Erythroblast (primary cell): ENCODE measurements around the gene C1QTNF1.

Source experiments
- GATA1 ChIP-seq: IDR thresholded peaks from 2 replicates; pipeline ENCODE4 v1.6.1; 2011; ENCODE audit warnings: low read depth, mild to moderate bottlenecking, control low read depth, low read length, moderate library complexity
- POLR2A ChIP-seq: IDR thresholded peaks from 2 replicates; pipeline ENCODE4 v1.6.1; 2011; ENCODE audit warnings: mild to moderate bottlenecking, low read length

DNA sequence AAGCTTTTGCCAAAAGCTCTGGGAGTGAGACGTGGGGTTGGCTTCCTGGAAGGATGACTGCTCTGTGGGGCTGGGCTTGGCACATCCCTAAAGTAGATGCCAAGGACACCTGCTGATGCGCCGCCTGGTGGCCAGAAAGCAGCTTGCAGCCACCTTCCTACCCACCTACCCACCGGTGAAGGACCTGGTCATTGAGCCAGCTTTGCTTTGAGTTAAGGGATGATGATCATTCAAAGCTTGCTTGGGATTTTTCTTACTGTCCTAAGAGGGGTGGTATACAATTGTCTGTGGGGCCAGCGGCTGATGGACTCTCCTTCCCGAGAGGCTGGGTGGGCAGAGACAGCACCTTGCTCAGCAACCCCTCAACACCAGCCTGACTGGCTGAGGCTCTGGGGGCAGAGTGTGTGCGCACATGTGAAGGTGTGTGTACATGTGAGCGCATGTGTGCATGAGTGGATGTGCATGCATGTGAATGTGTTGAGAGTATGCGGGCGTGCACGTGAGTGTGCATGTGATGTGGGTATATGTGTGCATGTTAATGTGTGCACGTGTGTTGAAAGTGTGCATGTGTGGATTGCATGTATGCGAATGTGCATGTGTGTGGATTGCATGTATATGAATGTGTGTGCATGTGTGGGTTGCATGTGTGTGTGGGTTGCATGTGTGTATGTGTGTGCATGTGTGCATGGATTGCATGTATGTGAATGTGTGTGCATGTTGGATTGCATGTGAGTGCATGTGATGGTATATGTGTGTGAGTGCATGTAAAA is 18.6 kb downstream of the C1QTNF1 start:
- TF ChIP-seq POLR2A (no peak), GATA1 (no peak)
